HepG2 (cell line): ENCODE measurements around the gene RBM34. TPM values are rescaled to one million over a fixed set of nuclear protein-coding genes. Genes with fewer than 3 reads are reported as not detected.

Experiments used
- CBX5 ChIP-seq: sonication (generic); formaldehyde crosslinking; IDR thresholded peaks from 2 replicates; pipeline ENCODE4 v1.4.0; 2020; ENCODE audit warnings: missing genetic modification reagents, borderline replicate concordance
- FOXO1 ChIP-seq: sonication (generic); formaldehyde crosslinking; IDR thresholded peaks from 2 replicates; pipeline ENCODE4 v1.4.0; 2020; ENCODE audit warnings: missing genetic modification reagents
- HOXA7 ChIP-seq: sonication (generic); formaldehyde crosslinking; IDR thresholded peaks from 2 replicates; pipeline ENCODE4 v1.8.1; 2022; ENCODE audit warnings: mild to moderate bottlenecking, missing genetic modification reagents, moderate library complexity
- MTA1 ChIP-seq: sonication (generic); formaldehyde crosslinking; IDR thresholded peaks from 2 replicates; pipeline ENCODE4 v1.4.0; 2020; ENCODE audit warnings: missing genetic modification reagents, mild to moderate bottlenecking, borderline replicate concordance
- PLRG1 ChIP-seq: fragments of 450-650 bp; conservative IDR thresholded peaks from 2 replicates; pipeline ENCODE4 v1.6.1; 2016
- RBM22 ChIP-seq: fragments of 200-400 bp; formaldehyde crosslinking; optimal IDR thresholded peaks from 2 replicates; pipeline ENCODE3; 2017; ENCODE audit warnings: mild to moderate bottlenecking, low read length, moderate library complexity
- RFXANK ChIP-seq: IDR thresholded peaks from 2 replicates; pipeline ENCODE4 v1.6.1; 2016
- SIX1 ChIP-seq: sonication (generic); formaldehyde crosslinking; IDR thresholded peaks from 2 replicates; pipeline ENCODE4 v1.4.0; 2020; ENCODE audit warnings: missing genetic modification reagents, borderline replicate concordance
- ZNF33B ChIP-seq: sonication (generic); formaldehyde crosslinking; IDR thresholded peaks from 2 replicates; pipeline ENCODE4 v1.5.1; 2020; ENCODE audit warnings: mild to moderate bottlenecking, missing genetic modification reagents
- polyA plus RNA-seq, 8 experiments: library from polyadenylated mRNA; depleted of rRNA in 3 of 8; stranded (reverse) in 7 of 8; unstranded in 1 of 8; fragments of >200 nt; fragmentation: Illumina TruSeq in 4 of 8; extraction: Trizol in 4 of 8; gene quantifications; 2 replicates each; pipeline versions ENCODE4 v1.2.1 to v1.2.3, GENCODE V29; 2011 to 2016; ENCODE audit warnings: low read depth in 4 of 8, missing spikeins in 1 of 8, mixed read lengths in 1 of 8; ENCODE audit not compliant: insufficient read depth in 1 of 8
- total RNA-seq, 5 experiments: library from RNA; depleted of rRNA; stranded (reverse); fragments of >200 nt; fragmentation: Illumina TruSeq; extraction: Trizol; gene quantifications; 2 replicates each; pipeline ENCODE4 v1.2.3, GENCODE V29; 2016; ENCODE audit warnings: low read depth in 1 of 5
- TF ChIP-seq, protein P1 (sequence below): sonication (generic); formaldehyde crosslinking; IDR thresholded peaks from 2 replicates; pipeline ENCODE4 v1.5.0; 2020; ENCODE audit warnings: mild to moderate bottlenecking, missing genetic modification reagents, borderline replicate concordance
- TF ChIP-seq, protein P2 (sequence below): IDR thresholded peaks from 2 replicates; pipeline ENCODE4 v1.6.1; 2016; ENCODE audit warnings: missing biosample characterization, missing genetic modification reagents, low read depth
- TF ChIP-seq, protein P3 (sequence below): sonication (generic); formaldehyde crosslinking; IDR thresholded peaks from 2 replicates; pipeline ENCODE4 v1.8.0; 2022; ENCODE audit warnings: low read depth, missing genetic modification reagents
- TF ChIP-seq, protein P4 (sequence below): IDR thresholded peaks from 2 replicates; pipeline ENCODE4 v1.6.1; 2018; ENCODE audit warnings: missing genetic modification reagents, mild to moderate bottlenecking, missing compliant biosample characterization
- TF ChIP-seq, protein P5 (sequence below): sonication (generic); formaldehyde crosslinking; IDR thresholded peaks from 2 replicates; pipeline ENCODE4 v1.9.0; 2021; ENCODE audit warnings: missing genetic modification reagents, mild to moderate bottlenecking, borderline replicate concordance

Gene RBM34
- total and polyA plus RNA-seq, 2 of the 13 experiments (the other 11 are each of a cell fraction or from before 2014, with no cell fraction given): 34.7 to 73.0 TPM

DNA sequence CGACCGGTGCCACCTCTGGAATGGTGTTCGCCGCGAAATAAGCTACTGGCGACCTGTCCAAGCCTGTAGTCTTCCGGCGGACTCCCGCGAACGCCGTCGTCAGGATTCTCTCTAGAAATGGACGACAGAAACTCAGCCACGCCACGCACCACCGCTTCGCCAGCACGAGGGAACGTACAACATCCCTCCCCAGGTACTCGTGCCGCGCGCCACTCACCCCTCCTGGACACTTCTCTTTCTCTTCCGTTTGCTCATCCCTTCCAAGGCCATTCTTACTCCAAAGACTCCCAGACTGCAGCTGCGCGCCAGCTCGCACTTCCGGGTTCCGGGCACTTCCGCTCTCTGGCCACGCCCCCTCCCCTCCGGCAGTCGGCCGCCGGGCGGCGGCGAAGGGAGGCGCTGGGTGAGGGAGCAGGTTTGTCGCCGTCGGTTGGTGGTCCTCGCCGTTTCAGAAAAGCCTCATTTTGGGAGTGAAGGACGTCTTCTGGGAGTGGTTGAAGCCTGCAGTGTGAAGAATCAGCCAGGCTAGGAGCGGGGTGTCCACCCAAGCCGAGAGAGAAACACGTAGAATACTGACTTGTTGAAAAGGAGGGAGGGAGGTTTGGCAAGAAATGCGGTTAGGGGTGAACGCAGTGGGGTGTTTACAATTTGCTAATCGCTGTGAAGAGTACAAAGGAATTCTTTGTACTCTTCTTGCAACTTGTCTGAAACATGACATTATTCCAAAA is at the start of gene RBM34 (continued):
- TF ChIP-seq, protein P1, sequence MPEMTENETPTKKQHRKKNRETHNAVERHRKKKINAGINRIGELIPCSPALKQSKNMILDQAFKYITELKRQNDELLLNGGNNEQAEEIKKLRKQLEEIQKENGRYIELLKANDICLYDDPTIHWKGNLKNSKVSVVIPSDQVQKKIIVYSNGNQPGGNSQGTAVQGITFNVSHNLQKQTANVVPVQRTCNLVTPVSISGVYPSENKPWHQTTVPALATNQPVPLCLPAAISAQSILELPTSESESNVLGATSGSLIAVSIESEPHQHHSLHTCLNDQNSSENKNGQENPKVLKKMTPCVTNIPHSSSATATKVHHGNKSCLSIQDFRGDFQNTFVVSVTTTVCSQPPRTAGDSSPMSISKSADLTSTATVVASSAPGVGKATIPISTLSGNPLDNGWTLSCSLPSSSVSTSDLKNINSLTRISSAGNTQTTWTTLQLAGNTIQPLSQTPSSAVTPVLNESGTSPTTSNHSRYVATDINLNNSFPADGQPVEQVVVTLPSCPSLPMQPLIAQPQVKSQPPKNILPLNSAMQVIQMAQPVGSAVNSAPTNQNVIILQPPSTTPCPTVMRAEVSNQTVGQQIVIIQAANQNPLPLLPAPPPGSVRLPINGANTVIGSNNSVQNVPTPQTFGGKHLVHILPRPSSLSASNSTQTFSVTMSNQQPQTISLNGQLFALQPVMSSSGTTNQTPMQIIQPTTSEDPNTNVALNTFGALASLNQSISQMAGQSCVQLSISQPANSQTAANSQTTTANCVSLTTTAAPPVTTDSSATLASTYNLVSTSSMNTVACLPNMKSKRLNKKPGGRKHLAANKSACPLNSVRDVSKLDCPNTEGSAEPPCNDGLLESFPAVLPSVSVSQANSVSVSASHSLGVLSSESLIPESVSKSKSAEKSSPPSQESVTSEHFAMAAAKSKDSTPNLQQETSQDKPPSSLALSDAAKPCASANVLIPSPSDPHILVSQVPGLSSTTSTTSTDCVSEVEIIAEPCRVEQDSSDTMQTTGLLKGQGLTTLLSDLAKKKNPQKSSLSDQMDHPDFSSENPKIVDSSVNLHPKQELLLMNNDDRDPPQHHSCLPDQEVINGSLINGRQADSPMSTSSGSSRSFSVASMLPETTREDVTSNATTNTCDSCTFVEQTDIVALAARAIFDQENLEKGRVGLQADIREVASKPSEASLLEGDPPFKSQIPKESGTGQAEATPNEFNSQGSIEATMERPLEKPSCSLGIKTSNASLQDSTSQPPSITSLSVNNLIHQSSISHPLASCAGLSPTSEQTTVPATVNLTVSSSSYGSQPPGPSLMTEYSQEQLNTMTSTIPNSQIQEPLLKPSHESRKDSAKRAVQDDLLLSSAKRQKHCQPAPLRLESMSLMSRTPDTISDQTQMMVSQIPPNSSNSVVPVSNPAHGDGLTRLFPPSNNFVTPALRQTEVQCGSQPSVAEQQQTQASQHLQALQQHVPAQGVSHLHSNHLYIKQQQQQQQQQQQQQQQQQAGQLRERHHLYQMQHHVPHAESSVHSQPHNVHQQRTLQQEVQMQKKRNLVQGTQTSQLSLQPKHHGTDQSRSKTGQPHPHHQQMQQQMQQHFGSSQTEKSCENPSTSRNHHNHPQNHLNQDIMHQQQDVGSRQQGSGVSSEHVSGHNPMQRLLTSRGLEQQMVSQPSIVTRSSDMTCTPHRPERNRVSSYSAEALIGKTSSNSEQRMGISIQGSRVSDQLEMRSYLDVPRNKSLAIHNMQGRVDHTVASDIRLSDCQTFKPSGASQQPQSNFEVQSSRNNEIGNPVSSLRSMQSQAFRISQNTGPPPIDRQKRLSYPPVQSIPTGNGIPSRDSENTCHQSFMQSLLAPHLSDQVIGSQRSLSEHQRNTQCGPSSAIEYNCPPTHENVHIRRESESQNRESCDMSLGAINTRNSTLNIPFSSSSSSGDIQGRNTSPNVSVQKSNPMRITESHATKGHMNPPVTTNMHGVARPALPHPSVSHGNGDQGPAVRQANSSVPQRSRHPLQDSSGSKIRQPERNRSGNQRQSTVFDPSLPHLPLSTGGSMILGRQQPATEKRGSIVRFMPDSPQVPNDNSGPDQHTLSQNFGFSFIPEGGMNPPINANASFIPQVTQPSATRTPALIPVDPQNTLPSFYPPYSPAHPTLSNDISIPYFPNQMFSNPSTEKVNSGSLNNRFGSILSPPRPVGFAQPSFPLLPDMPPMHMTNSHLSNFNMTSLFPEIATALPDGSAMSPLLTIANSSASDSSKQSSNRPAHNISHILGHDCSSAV: no peak
- no peak for TF ChIP-seq PLRG1
- TF ChIP-seq, protein P2, sequence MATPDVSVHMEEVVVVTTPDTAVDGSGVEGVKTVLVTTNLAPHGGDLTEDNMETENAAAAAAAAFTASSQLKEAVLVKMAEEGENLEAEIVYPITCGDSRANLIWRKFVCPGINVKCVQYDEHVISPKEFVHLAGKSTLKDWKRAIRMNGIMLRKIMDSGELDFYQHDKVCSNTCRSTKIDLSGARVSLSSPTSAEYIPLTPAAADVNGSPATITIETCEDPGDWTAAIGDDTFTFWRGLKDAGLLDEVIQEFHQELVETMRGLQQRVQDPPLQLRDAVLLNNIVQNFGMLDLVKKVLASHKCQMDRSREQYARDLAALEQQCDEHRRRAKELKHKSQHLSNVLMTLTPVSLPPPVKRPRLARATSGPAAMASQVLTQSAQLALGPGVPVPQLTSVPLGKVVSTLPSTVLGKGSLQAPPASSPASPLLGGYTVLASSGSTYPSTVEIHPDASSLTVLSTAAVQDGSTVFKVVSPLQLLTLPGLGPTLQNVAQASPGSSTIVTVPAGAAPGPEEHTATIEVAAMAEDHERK: no peak
- no peak for TF ChIP-seq RBM22
- TF ChIP-seq, protein P3, sequence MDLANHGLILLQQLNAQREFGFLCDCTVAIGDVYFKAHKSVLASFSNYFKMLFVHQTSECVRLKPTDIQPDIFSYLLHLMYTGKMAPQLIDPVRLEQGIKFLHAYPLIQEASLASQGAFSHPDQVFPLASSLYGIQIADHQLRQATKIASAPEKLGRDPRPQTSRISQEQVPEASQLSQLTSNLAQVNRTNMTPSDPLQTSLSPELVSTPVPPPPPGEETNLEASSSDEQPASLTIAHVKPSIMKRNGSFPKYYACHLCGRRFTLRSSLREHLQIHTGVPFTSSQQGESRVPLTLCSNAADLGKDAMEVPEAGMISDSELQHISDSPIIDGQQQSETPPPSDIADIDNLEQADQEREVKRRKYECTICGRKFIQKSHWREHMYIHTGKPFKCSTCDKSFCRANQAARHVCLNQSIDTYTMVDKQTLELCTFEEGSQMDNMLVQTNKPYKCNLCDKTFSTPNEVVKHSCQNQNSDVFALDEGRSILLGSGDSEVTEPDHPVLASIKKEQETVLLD (CRISPR knock-in tag): no peak
- peak; percentile 88; the same call in 1 of the 2 replicates for TF ChIP-seq ZNF33B (CRISPR knock-in tag)
- TF ChIP-seq, protein P4, sequence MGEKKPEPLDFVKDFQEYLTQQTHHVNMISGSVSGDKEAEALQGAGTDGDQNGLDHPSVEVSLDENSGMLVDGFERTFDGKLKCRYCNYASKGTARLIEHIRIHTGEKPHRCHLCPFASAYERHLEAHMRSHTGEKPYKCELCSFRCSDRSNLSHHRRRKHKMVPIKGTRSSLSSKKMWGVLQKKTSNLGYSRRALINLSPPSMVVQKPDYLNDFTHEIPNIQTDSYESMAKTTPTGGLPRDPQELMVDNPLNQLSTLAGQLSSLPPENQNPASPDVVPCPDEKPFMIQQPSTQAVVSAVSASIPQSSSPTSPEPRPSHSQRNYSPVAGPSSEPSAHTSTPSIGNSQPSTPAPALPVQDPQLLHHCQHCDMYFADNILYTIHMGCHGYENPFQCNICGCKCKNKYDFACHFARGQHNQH (CRISPR knock-in tag): peak; percentile 92
- TF ChIP-seq, protein P5, sequence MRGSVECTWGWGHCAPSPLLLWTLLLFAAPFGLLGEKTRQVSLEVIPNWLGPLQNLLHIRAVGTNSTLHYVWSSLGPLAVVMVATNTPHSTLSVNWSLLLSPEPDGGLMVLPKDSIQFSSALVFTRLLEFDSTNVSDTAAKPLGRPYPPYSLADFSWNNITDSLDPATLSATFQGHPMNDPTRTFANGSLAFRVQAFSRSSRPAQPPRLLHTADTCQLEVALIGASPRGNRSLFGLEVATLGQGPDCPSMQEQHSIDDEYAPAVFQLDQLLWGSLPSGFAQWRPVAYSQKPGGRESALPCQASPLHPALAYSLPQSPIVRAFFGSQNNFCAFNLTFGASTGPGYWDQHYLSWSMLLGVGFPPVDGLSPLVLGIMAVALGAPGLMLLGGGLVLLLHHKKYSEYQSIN (CRISPR knock-in tag): no peak
- 0 out of 2 replicates have a peak, but pooled peaks have one; percentile 19 for TF ChIP-seq HOXA7 (CRISPR knock-in tag)
- TF ChIP-seq CBX5 (CRISPR knock-in tag): peak; percentile 75; the same call in 1 of the 2 replicates
- TF ChIP-seq RFXANK (CRISPR knock-in tag): 0 out of 2 replicates have a peak, but pooled peaks have one; percentile 31
- TF ChIP-seq FOXO1: peak; percentile 68
- TF ChIP-seq MTA1: peak; percentile 77; the same call in 1 of the 2 replicates
- TF ChIP-seq SIX1: no peak
